GM23248 (cell line): Measurements from ENCODE around the gene UBAP1. TPM values are rescaled to one million over a fixed set of nuclear protein-coding genes. Genes with fewer than 3 reads are reported as not detected.

Experiments
- DNase-seq: peaks from one replicate; pipeline ENCODE4 v3.0.0-alpha.2; 2015
- H2AFZ ChIP-seq: fragments of 200-600 bp; sonication (generic); 2 replicates; pipeline ENCODE4 v1.6.1; 2016; ENCODE audit warnings: antibody characterized with exemption
- H3F3A ChIP-seq: fragments of 200-600 bp; sonication (generic); 2 replicates; pipeline ENCODE4 v1.6.1; 2016; ENCODE audit warnings: mild to moderate bottlenecking, antibody characterized with exemption, mixed run types; ENCODE audit not compliant: insufficient read depth
- H3K27ac ChIP-seq: fragments of 200-600 bp; sonication (generic); 2 replicates; pipeline ENCODE4 v1.5.1; 2016; ENCODE audit warnings: mild to moderate bottlenecking
- H3K27me3 ChIP-seq: fragments of 200-600 bp; sonication (generic); replicated peaks from 2 replicates; pipeline ENCODE4 v1.6.1; 2016; ENCODE audit warnings: mild to moderate bottlenecking; ENCODE audit not compliant: insufficient read depth
- H3K36me3 ChIP-seq: fragments of 200-600 bp; sonication (generic); 2 replicates; pipeline ENCODE4 v1.6.1; 2016; ENCODE audit warnings: low read depth, mild to moderate bottlenecking
- H3K4me1 ChIP-seq: fragments of 200-600 bp; sonication (generic); 2 replicates; pipeline ENCODE4 v1.6.1; 2016; ENCODE audit warnings: mild to moderate bottlenecking; ENCODE audit not compliant: insufficient read depth
- H3K4me2 ChIP-seq: fragments of 200-600 bp; sonication (generic); one replicate; pipeline ENCODE4 v1.6.1; 2016; ENCODE audit warnings: mild to moderate bottlenecking; ENCODE audit not compliant: unreplicated experiment
- H3K4me3 ChIP-seq: fragments of 200-600 bp; sonication (generic); 2 replicates; pipeline ENCODE4 v1.5.1; 2016; ENCODE audit warnings: mild to moderate bottlenecking
- H3K79me2 ChIP-seq: fragments of 200-600 bp; sonication (generic); 2 replicates; pipeline ENCODE4 v1.6.1; 2016; ENCODE audit warnings: mild to moderate bottlenecking; ENCODE audit not compliant: insufficient read depth
- H3K9ac ChIP-seq: fragments of 200-600 bp; sonication (generic); 2 replicates; pipeline ENCODE4 v1.6.1; 2016; ENCODE audit warnings: mild to moderate bottlenecking
- H3K9me2 ChIP-seq: fragments of 200-600 bp; sonication (generic); 2 replicates; pipeline ENCODE4 v1.6.1; 2016; ENCODE audit warnings: mixed run types, mild to moderate bottlenecking, moderate library complexity; ENCODE audit not compliant: insufficient read depth
- H3K9me3 ChIP-seq: fragments of 200-600 bp; sonication (generic); one replicate; pipeline ENCODE4 v1.6.1; 2017; ENCODE audit warnings: low read depth
- H4K20me1 ChIP-seq: fragments of 200-600 bp; sonication (generic); 2 replicates; pipeline ENCODE4 v1.6.0; 2016; ENCODE audit not compliant: insufficient read depth
- EZH2 ChIP-seq: fragments of 200-600 bp; sonication (generic); IDR thresholded peaks from 2 replicates; pipeline ENCODE4 v1.6.1; 2018; ENCODE audit warnings: antibody characterized with exemption, mild to moderate bottlenecking; ENCODE audit not compliant: insufficient read depth, poor library complexity, severe bottlenecking
- EZH2phosphoT487 ChIP-seq: fragments of 200-600 bp; sonication (generic); IDR thresholded peaks from 2 replicates; pipeline ENCODE4 v1.6.1; 2018; ENCODE audit warnings: antibody characterized with exemption, moderate library complexity, mild to moderate bottlenecking, low read depth; ENCODE audit not compliant: insufficient read depth
- WGBS, 2 experiments: methylation state at CpG; one replicate each; pipeline ENCODE4 v1.1.6; 2015 to 2017; ENCODE audit warnings: low lambda C conversion rate in 2 of 2, low coverage in 1 of 2; ENCODE audit errors: missing lambda C conversion rate in 2 of 2; 5-methylcytosine and 5-hydroxymethylcytosine counted together
- in situ Hi-C: fragments of 300-500 bp; cut with MboI; formaldehyde crosslinking; loops from 2 replicates; pipeline ENCODE4 v1.15.0; 2020
- polyA plus RNA-seq: library from polyadenylated mRNA; unstranded; fragments of >200 nt; fragmentation: Nextera tagmentation; extraction: Ambion mirVana; gene quantifications from 2 replicates; pipeline ENCODE4 v1.2.1, GENCODE V29; 2016
- total RNA-seq: library from RNA; depleted of rRNA; stranded (reverse); fragments of >200 nt; shearing (Covaris generic); gene quantifications from 2 replicates; pipeline ENCODE4 v1.2.3, GENCODE V29; 2014

UBAP1 gene
- total and polyA plus RNA-seq, 2 experiments from 2014 or later: 26.8 to 50.1 TPM

DNA sequence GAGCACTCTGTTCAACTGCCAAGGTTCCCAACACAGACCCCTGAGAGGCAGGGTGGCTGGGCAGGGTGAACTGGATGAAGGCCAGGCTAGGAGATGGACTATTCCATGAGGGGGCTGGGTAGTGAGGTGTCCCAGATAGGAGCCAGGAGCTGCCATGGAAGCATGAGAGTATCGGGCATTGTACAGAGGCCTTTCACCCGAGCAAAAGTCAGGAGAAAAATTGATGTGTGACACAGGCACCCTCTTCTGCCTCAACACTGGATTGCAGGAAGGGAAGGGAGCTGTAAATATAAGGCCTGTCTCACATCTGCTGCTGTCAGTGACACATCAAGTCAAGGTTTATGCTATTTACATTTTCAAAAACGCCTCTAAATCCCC, 74.6 kb downstream of the UBAP1 start:
- peak overlapping the region; percentile 89 for H3K27ac ChIP-seq
- H3K27me3 ChIP-seq: no peaks in the 10 kb centered on the region
- TF ChIP-seq EZH2phosphoT487 (no peak), EZH2 (no peak)
- peaks cover 44% of the 10 kb centered on the region for H3F3A ChIP-seq
- H3K79me2 ChIP-seq: peaks cover 16% of the 10 kb centered on the region
- peak; percentile 81 for DNase-seq
- peaks cover 14% of the 10 kb centered on the region; the same call in 1 of the 2 replicates for H3K36me3 ChIP-seq
- no peaks in the 10 kb centered on the region for H3K9me2 ChIP-seq
- H3K9me3 ChIP-seq: no peaks in the 10 kb centered on the region
- WGBS, 2 experiments: 10 to 15% methylated on average over 3 of the region's 3 CpGs
- in situ Hi-C loops: no loop called here
- peak overlapping the region; percentile 68 for H3K9ac ChIP-seq
- H3K4me2 ChIP-seq: peak overlapping the region; percentile 67
- H3K4me1 ChIP-seq: peaks cover 42% of the 10 kb centered on the region
- no peak overlapping the region for H3K4me3 ChIP-seq
- no peaks in the 10 kb centered on the region for H4K20me1 ChIP-seq
- H2AFZ ChIP-seq: no peak overlapping the region

DNA sequence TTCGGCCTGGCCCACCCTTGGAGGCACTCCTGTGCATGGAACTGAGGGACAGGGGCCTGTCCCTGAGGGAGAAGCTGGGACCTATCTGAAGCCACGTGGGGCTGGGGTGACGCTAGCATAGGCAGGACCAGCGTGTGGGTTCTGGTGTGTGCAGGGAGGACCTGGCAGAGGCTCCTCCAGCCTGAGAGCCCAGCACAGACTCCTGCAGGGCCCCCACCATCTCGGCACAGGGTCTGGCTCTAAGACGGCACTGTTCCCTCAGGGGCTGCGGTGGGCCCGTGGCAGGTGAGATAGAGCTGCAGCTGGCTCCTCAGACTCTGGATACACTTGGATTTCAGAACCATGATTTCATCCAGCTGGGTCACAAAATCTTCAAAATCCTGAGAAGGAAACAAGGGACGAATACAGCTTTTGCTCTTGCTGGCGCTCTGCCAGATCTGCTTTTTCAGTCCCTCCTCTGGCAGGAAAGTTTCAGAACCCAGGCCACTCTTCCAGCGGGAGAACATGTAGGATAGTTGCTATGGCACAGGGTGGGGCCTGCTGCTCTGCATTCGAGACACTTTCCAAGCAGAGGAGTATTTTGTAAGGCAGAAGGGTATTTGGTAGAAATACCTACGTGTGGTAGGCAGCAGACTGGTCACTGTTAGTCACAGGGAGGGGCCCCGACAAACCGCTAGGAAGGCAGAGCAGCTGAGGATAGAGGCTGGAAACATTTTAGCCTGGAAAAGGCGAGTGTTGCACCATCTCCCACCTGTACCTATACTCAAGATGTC, 75.5 kb downstream of the UBAP1 start:
- peaks cover 42% of the 10 kb centered on the region for H3K4me1 ChIP-seq
- H3K79me2 ChIP-seq: peaks cover 7% of the 10 kb centered on the region
- 7 to 12% methylated on average over 16 of the region's 16 CpGs for WGBS, 2 experiments
- H3K4me2 ChIP-seq: peak overlapping the region; percentile 67
- H3K9me3 ChIP-seq: no peaks in the 10 kb centered on the region
- H2AFZ ChIP-seq: no peak overlapping the region
- in situ Hi-C loops: no loop called here
- peak; percentile 97 for DNase-seq
- H3K27ac ChIP-seq: peak overlapping the region; percentile 89
- peak overlapping the region; percentile 68 for H3K9ac ChIP-seq
- H3K36me3 ChIP-seq: peaks cover 14% of the 10 kb centered on the region; the same call in 1 of the 2 replicates
- no peaks in the 10 kb centered on the region for H4K20me1 ChIP-seq
- TF ChIP-seq EZH2phosphoT487 (no peak), EZH2 (no peak)
- H3K4me3 ChIP-seq: peak overlapping the region; percentile 28; the same call in 1 of the 2 replicates
- H3F3A ChIP-seq: peaks cover 44% of the 10 kb centered on the region
- no peaks in the 10 kb centered on the region for H3K27me3 ChIP-seq
- no peaks in the 10 kb centered on the region for H3K9me2 ChIP-seq

DNA sequence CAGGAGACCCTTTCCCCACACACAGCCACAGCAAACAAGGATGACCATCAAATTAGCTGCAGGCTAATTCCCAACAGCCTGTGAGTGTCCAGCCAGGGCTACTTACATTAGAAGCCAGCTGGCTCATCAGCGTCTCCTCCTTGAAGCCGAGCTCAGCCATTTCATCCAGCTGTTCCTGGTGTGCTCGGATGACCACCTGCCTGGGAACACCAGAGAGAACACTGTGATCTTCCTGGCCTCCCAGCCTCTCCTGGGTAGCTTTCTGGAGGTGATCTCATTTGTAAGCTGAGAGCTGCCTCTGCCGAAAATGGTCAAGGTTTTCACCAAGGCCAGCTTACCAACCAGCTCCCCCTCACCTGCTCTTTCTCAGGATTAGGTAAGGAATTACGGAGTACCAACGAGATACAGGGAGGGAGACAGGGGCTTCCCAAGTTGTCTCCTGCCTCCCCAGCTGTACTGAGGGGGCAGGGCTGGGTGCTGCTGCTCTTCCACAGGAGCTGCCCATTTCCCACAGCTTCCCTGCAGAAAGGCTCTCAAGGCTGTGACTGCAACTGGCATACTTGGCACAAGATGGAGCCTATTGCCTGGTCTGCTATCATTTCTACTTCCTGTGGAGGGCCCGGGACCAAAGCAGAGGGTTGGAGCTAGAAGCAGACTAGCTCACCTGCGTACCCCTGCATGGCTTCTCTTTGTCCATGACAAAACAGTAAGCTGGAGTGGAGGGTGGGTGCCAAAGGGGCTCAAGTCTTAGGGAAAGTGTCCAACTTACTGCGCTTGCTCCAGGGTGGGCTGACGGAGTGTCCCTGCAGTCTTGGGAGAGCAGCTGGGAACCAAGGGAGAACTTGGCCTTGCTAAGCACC, 76.4 kb downstream of the UBAP1 start:
- no peaks in the 10 kb centered on the region for H3K79me2 ChIP-seq
- no peak overlapping the region for H2AFZ ChIP-seq
- H3K4me1 ChIP-seq: peaks cover 42% of the 10 kb centered on the region
- H3K9me2 ChIP-seq: no peaks in the 10 kb centered on the region
- WGBS, 2 experiments: 56 to 57% methylated on average over 10 of the region's 10 CpGs
- no peaks in the 10 kb centered on the region for H3K27me3 ChIP-seq
- H3K4me3 ChIP-seq: peak overlapping the region; percentile 28; the same call in 1 of the 2 replicates
- peaks cover 12% of the 10 kb centered on the region; the same call in 1 of the 2 replicates for H3K36me3 ChIP-seq
- peaks cover 44% of the 10 kb centered on the region for H3F3A ChIP-seq
- no peaks in the 10 kb centered on the region for H4K20me1 ChIP-seq
- peak; percentile 86 for DNase-seq
- no peaks in the 10 kb centered on the region for H3K9me3 ChIP-seq
- peak overlapping the region; percentile 89 for H3K27ac ChIP-seq
- H3K4me2 ChIP-seq: peak overlapping the region; percentile 67
- in situ Hi-C loops: no loop called here
- peak overlapping the region; percentile 68 for H3K9ac ChIP-seq
- TF ChIP-seq EZH2phosphoT487: no peak
- no peak for TF ChIP-seq EZH2

DNA sequence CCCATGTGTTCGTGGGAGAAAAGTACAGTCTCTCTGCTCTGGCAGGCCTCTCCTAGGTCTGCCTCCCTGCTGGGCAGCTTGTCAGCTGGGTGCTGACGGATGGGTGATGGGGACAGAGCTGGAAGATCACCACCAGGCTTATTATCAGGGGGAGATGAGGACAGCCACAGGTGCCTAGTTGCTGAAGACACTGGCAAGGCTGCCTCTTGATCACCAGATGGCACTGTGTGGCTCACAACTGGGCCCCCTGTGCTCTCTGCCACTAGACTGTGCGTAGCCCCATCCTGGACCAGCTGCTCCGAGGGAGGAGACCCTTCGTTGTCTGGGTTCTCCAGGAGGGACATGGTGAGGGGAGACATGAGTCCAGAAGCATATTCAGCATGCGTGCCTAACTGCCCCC, 77.3 kb downstream of the UBAP1 start:
- Histone ChIP-seq H4K20me1 (no peaks in the 10 kb centered on the region), H3K4me3 (no peak overlapping the region), H3K27me3 (no peaks in the 10 kb centered on the region), H3K27ac (peak overlapping the region; percentile 89), H3K9ac (peak overlapping the region; percentile 68; the same call in 1 of the 2 replicates), H3K4me1 (peaks cover 42% of the 10 kb centered on the region), H3F3A (peaks cover 44% of the 10 kb centered on the region), H3K9me3 (no peaks in the 10 kb centered on the region), H2AFZ (no peak overlapping the region), H3K36me3 (peaks cover 3% of the 10 kb centered on the region; the same call in 1 of the 2 replicates), H3K9me2 (no peaks in the 10 kb centered on the region), H3K79me2 (no peaks in the 10 kb centered on the region), H3K4me2 (no peak overlapping the region)
- 92 to 93% methylated on average over 6 of the region's 6 CpGs for WGBS, 2 experiments
- no peak for TF ChIP-seq EZH2
- TF ChIP-seq EZH2phosphoT487: no peak
- in situ Hi-C loops: no loop called here
- peak; percentile 28 for DNase-seq
